Neuron (in vitro differentiated cells): ENCODE results near the gene IL17A.
"Not testable (repeated sequence)": the region's sequence is repeated elsewhere in the genome, so short reads cannot be mapped to it uniquely, and the experiment has no call there.

Source experiments
- H2AFZ ChIP-seq: one replicate; pipeline ENCODE4 v1.6.1; 2013; ENCODE audit warnings: low read depth, mild to moderate bottlenecking, inconsistent platforms, low read length, moderate library complexity
- H3K27me3 ChIP-seq: one replicate; pipeline ENCODE4 v1.6.1; 2013; ENCODE audit warnings: low read length; ENCODE audit not compliant: insufficient read depth
- H3K36me3 ChIP-seq: one replicate; pipeline ENCODE4 v1.6.1; 2013; ENCODE audit warnings: low read length; ENCODE audit not compliant: insufficient read depth
- H3K4me1 ChIP-seq: one replicate; pipeline ENCODE4 v1.6.1; 2013; ENCODE audit warnings: low read length; ENCODE audit not compliant: insufficient read depth
- H3K4me3 ChIP-seq: 2 replicates; pipeline ENCODE4 v1.5.1; 2013; ENCODE audit warnings: mild to moderate bottlenecking, low read length, moderate library complexity
- H3K9me3 ChIP-seq: one replicate; pipeline ENCODE4 v1.6.1; 2013; ENCODE audit warnings: low read length

The IL17A gene

DNA sequence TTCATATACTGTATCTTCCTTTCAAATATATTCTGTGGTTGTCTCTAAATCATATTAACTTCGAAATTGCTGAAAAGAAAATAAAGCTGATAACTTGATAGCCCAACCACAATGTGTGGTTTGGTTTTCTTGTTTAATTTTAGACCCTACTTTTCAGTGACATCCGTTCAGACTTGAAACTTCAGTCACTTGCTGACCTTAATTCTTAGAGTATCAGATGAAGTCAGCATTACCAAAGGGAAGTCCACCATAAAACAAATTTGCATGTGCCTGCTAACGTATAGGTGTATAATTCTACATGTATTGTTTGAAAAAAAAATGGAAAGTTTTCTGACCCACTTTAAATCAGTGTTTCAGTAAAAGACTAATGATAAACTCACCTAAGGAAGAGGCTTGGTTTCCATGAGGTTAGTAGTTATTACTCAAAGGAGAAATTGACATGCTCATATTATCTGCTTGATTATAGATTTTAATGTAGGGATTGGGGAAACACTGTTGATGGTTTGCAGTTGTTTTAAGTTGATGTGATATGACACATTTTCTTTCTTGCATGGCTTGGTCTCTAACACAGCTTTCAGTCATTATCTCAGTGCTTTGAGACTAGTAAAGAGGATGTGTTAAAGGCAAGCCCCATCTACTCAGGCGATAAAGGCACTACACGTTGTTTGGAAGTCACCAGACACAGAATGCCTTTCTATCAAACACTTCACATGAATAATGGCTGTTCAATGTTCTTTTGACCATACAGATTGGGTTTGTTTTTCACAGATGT is 5.2 kb upstream of the IL17A start:
- no peak overlapping the region for H3K4me3 ChIP-seq
- no peaks in the 10 kb centered on the region for H3K36me3 ChIP-seq
- H2AFZ ChIP-seq = no peak overlapping the region
- H3K9me3 ChIP-seq = no peaks in the 10 kb centered on the region
- H3K27me3 ChIP-seq = no peaks in the 10 kb centered on the region
- H3K4me1 ChIP-seq = no peaks in the 10 kb centered on the region

DNA sequence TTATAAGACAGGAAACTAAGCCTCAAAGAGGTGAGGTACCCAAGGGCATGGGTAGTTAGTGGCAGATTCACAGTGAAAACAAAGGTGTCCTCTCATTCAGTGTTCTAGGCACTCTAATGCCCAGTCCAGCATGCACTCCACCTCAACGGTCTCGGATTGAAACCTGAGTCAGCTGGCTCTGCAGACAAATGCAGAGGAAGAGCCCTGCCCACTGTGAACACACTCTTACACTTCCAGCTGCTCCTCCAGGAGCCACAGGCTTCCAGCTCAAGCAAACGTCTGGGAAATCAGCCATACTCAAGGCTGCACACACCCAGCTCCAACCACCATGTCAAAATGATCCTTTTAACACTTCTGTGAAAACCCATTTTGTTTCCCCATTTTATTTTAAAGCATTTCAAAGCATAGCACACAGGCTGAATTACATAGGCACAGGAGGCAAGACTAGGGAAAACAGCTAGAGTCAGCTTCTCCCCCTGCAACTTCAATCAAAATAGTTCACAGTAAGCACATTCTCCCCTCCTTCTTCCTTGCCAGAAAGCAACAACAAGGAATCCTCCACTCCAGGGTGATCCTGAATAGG is 3.0 kb upstream of the IL17A start:
- H3K9me3 ChIP-seq = no peaks in the 10 kb centered on the region
- no peaks in the 10 kb centered on the region for H3K27me3 ChIP-seq
- H3K4me1 ChIP-seq = no peaks in the 10 kb centered on the region
- no peak overlapping the region for H2AFZ ChIP-seq
- H3K4me3 ChIP-seq = no peak overlapping the region
- no peaks in the 10 kb centered on the region for H3K36me3 ChIP-seq

DNA sequence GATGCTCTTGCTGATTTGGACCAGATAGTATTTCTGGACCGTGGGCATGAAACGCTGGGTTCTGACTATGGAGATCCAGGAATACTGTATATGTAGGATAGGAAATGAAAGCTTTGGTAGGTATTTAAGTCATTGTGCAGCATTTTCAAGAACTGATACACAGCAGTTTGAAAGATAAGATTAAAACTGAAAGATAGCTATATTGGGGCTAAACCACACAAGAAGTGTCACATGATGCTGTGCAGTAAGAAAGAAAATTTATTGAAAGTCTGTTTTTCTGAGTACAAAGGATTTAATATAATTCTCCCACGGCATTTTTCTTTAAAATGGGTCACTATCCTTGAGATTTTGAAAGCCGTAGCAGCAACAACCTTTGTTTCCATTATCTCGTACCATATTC is 305 bp downstream of the IL17A start:
- H3K27me3 ChIP-seq = no peaks in the 10 kb centered on the region
- no peak overlapping the region for H2AFZ ChIP-seq

GRCh38 chr6:52187098-52187497 is 923 bp downstream of the IL17A start:
- Histone ChIP-seq H2AFZ (no peak overlapping the region), H3K4me3 (no peak overlapping the region), H3K36me3 (no peaks in the 10 kb centered on the region), H3K9me3 (no peaks in the 10 kb centered on the region), H3K4me1 (no peaks in the 10 kb centered on the region), H3K27me3 (no peaks in the 10 kb centered on the region)

More for the DNA sequence above, 305 bp downstream of the IL17A start:
- H3K9me3 ChIP-seq = no peaks in the 10 kb centered on the region
- no peaks in the 10 kb centered on the region for H3K36me3 ChIP-seq
- no peaks in the 10 kb centered on the region for H3K4me1 ChIP-seq
- no peak overlapping the region for H3K4me3 ChIP-seq

GRCh38 chr6:52189974-52190373 is 3.8 kb downstream of the IL17A start:
- no peak overlapping the region for H3K4me3 ChIP-seq
- no peaks in the 10 kb centered on the region for H3K4me1 ChIP-seq
- H2AFZ ChIP-seq = no peak overlapping the region
- H3K27me3 ChIP-seq = no peaks in the 10 kb centered on the region
- H3K36me3 ChIP-seq = no peaks in the 10 kb centered on the region
- no peaks in the 10 kb centered on the region for H3K9me3 ChIP-seq

DNA sequence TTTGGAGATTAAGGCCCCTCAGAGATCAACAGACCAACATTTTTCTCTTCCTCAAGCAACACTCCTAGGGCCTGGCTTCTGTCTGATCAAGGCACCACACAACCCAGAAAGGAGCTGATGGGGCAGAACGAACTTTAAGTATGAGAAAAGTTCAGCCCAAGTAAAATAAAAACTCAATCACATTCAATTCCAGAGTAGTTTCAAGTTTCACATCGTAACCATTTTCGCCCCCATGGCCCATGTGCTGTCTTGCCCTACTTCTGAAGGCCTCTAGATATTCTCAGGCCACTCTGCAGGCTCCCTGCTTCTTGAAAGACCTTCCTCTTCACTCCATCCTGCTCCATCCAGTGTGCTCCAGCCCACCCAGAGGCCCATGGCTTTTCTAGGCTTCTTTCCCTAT is 4.2 kb downstream of the IL17A start:
- Histone ChIP-seq H3K9me3 (no peaks in the 10 kb centered on the region), H3K4me3 (no peak overlapping the region), H3K36me3 (no peaks in the 10 kb centered on the region), H3K4me1 (no peaks in the 10 kb centered on the region), H3K27me3 (no peaks in the 10 kb centered on the region), H2AFZ (no peak overlapping the region)

DNA sequence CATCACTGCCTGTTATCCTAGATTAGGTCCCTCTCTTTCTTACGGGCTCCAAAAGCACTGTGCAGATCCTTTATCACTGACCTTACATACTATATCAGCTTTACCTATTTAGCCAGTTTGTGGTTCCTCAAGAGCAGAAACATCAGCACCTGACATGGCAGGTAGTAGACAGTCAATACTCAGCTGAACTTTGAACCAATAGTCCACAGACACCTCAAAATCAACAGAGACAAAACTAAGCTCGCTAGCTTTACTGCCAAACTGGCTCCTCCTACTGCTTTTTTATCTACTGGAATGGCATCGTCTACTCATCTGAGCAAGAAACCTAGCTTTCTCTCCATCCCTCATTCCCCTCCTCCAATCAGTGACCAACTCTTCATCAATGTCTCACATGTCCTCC is 5.6 kb downstream of the IL17A start:
- Histone ChIP-seq H3K4me1 (no peaks in the 10 kb centered on the region), H2AFZ (no peak overlapping the region), H3K9me3 (no peaks in the 10 kb centered on the region), H3K36me3 (no peaks in the 10 kb centered on the region), H3K27me3 (no peaks in the 10 kb centered on the region), H3K4me3 (no peak overlapping the region)

DNA sequence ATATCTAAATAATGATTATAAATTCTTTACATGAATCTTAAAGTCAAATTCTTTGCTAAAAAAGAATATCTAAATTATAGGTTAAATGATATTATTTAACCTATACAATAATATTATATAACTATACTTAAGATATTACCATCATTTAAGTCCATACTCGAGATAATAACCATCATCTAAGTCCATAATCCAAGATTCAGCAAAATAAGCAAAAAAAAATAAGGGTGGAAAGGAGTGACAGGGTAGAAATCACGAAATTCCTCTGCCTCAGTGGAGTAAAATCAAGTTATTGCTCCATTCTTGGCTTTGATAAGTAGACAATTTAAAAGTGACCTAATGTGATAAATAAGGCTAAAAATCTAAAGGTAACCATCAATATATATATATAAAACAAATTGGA is 9.7 kb downstream of the IL17A start:
- no peaks in the 10 kb centered on the region for H3K27me3 ChIP-seq
- H3K4me3 ChIP-seq = no peak overlapping the region
- no peaks in the 10 kb centered on the region for H3K36me3 ChIP-seq
- no peaks in the 10 kb centered on the region for H3K4me1 ChIP-seq
- H3K9me3 ChIP-seq = no peaks in the 10 kb centered on the region
- H2AFZ ChIP-seq = no peak overlapping the region

DNA sequence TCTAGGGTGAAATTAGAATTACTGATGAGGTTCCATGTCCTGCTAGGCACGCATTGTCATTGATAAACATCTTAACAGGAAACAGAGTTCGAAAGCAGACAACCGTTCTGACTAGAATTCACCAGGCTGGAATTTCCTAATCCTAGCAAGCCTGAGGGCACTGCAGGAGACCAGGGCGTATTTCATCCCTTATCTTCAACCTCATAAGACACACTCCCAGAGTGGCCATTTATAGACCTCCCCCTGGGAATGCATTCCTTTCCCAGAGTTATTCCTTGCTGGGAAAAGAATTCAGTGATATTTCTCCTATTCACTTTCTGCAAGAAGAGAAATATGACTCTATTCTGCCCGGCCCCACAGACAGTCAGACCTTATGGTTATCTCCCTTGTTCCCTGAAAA is 13.9 kb downstream of the IL17A start:
- not testable (repeated sequence) for H2AFZ ChIP-seq, H3K4me3 ChIP-seq, H3K9me3 ChIP-seq, H3K36me3 ChIP-seq, H3K27me3 ChIP-seq, H3K4me1 ChIP-seq

DNA sequence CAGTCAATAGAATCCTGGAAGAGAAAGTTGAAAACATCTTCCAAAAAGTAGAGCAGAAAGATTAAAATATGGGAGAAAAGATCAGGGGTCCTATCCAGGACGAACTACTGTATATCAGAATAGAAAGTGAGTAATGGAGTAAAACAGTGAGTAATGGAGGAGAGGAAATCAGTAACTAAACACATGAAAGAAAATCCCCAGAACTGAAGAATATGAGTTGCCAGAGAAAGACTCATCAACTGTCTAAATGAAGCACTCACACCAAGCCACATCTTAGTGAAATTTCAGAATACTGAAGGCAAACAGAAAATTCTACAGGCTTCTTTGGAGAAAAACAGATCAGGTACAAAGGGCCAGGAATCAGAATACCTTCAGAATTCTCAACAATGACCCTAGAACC is 14.9 kb downstream of the IL17A start:
- H3K36me3 ChIP-seq = no peaks in the 10 kb centered on the region
- no peak overlapping the region for H2AFZ ChIP-seq
- no peaks in the 10 kb centered on the region for H3K9me3 ChIP-seq
- no peaks in the 10 kb centered on the region for H3K27me3 ChIP-seq
- H3K4me3 ChIP-seq = no peak overlapping the region
- H3K4me1 ChIP-seq = no peaks in the 10 kb centered on the region

DNA sequence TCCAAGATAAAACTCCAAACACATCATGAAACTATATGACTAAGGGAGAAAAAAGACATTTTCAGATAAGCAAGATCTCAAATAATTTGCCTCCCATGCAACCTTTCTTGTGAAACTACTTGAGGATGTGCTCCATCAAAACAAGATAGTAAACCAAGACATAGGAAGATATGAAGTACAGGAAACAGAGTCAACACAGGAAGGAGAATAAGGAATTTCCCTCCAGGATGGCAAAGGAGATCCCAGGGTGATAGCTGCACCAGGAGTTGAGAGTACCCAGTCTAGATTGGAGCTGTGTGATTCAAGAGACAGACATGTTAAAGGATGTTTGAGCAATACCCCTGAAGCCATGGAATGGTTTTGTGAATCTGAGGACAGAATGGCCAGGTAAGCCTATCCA is 15.3 kb downstream of the IL17A start:
- H2AFZ ChIP-seq = no peak overlapping the region
- H3K9me3 ChIP-seq = no peaks in the 10 kb centered on the region
- H3K27me3 ChIP-seq = no peaks in the 10 kb centered on the region
- H3K4me1 ChIP-seq = no peaks in the 10 kb centered on the region
- no peaks in the 10 kb centered on the region for H3K36me3 ChIP-seq
- no peak overlapping the region for H3K4me3 ChIP-seq

- Histone ChIP-seq H3K4me3 (no peak overlapping the region), H3K4me1 (no peaks in the 10 kb centered on the region), H3K9me3 (no peaks in the 10 kb centered on the region), H3K27me3 (no peaks in the 10 kb centered on the region), H2AFZ (no peak overlapping the region), H3K36me3 (no peaks in the 10 kb centered on the region)
Measured at GRCh38 chr6:52207066-52207465, 20.9 kb downstream of the IL17A start.

- no peaks in the 10 kb centered on the region for H3K27me3 ChIP-seq
Measured at GRCh38 chr6:52208612-52209011, 22.4 kb downstream of the IL17A start.

GRCh38 chr6:52209770-52210169 is 23.6 kb downstream of the IL17A start:
- Histone ChIP-seq H2AFZ (no peak overlapping the region), H3K27me3 (no peaks in the 10 kb centered on the region), H3K4me3 (no peak overlapping the region), H3K36me3 (no peaks in the 10 kb centered on the region), H3K9me3 (no peaks in the 10 kb centered on the region), H3K4me1 (no peaks in the 10 kb centered on the region)

More at GRCh38 chr6:52208612-52209011, 22.4 kb downstream of the IL17A start:
- H2AFZ ChIP-seq = no peak overlapping the region
- no peaks in the 10 kb centered on the region for H3K4me1 ChIP-seq
- no peak overlapping the region for H3K4me3 ChIP-seq
- no peaks in the 10 kb centered on the region for H3K9me3 ChIP-seq
- H3K36me3 ChIP-seq = no peaks in the 10 kb centered on the region
